ENCODE data around the gene ZNF555. TPM values are rescaled to one million over a fixed set of nuclear protein-coding genes. Genes with fewer than 3 reads are reported as not detected.

ZNF555 gene
- total RNA-seq, 1 experiment from 2014 or later: 0.84 TPM

GRCh38 chr19:2877398-2878331 is 36.4 kb downstream of the ZNF555 start:
- ATAC-seq (no peak), DNase-seq (no peak)
- no TSS peak for BruUV-seq (replicated peaks)
- no peak overlapping the region for H3K9ac ChIP-seq (ENCODE audit: low read length)
- H3K4me1 ChIP-seq (ENCODE audit: insufficient read depth, low read length): no peaks in the 10 kb centered on the region
- POLR2A ChIA-PET (ENCODE audit: unreplicated experiment): no interaction called here
- no peak overlapping the region for H3K27ac ChIP-seq (ENCODE audit: low read length)
- no peak overlapping the region for H3K4me2 ChIP-seq (ENCODE audit: low read length)
- H3F3A ChIP-seq (ENCODE audit: low read length, unreplicated experiment): no peaks in the 10 kb centered on the region
- CTCF ChIA-PET: no interaction called here
- peaks cover 12% of the 10 kb centered on the region for H3K9me3 ChIP-seq (ENCODE audit: low read length)
- no peaks in the 10 kb centered on the region for H3K36me3 ChIP-seq (ENCODE audit: low read depth, low read length)
- H3K4me3 ChIP-seq (ENCODE audit: low read length): no peak overlapping the region
- intact Hi-C loops (cut with micrococcal nuclease): no loop called here
- H2AFZ ChIP-seq (ENCODE audit: low read length): no peak overlapping the region
- no peaks in the 10 kb centered on the region for H3K27me3 ChIP-seq (ENCODE audit: low read length)
- no peaks in the 10 kb centered on the region for H3K79me2 ChIP-seq (ENCODE audit: low read length)
- no peaks in the 10 kb centered on the region for H3K9me2 ChIP-seq (replicated peaks; ENCODE audit: low read length)
- TF ChIP-seq EZH2 (IDR thresholded peaks at IDR 0.05; ENCODE audit: low read length, unreplicated experiment) (no peak), CTCF (conservative IDR thresholded peaks at IDR 0.05; ENCODE audit: low read depth, low read length) (no peak), EZH2phosphoT487 (IDR thresholded peaks at IDR 0.05; ENCODE audit: borderline replicate concordance, low read length) (no peak)
- H4K20me1 ChIP-seq (ENCODE audit: low read length): no peaks in the 10 kb centered on the region

GRCh38 chr19:2883686-2884439 is 42.6 kb downstream of the ZNF555 start:
- no peak overlapping the region for H2AFZ ChIP-seq (ENCODE audit: low read length)
- intact Hi-C loops (cut with micrococcal nuclease): no loop called here
- TF ChIP-seq CTCF (conservative IDR thresholded peaks at IDR 0.05; ENCODE audit: low read depth, low read length): no peak
- TF ChIP-seq EZH2 (IDR thresholded peaks at IDR 0.05; ENCODE audit: low read length, unreplicated experiment): no peak
- TF ChIP-seq EZH2phosphoT487 (IDR thresholded peaks at IDR 0.05; ENCODE audit: borderline replicate concordance, low read length): no peak
- no peak for ATAC-seq
- no peak overlapping the region for H3K27ac ChIP-seq (ENCODE audit: low read length)
- H3K9me3 ChIP-seq (ENCODE audit: low read length): 0 out of 2 replicates have a peak, but pooled peaks cover 3% of the 10 kb centered on the region
- H3K4me2 ChIP-seq (ENCODE audit: low read length): no peak overlapping the region
- DNase-seq: no peak
- no peak overlapping the region for H3K4me3 ChIP-seq (ENCODE audit: low read length)
- ChIA-PET CTCF (no interaction called here), POLR2A (ENCODE audit: unreplicated experiment) (no interaction called here)
- no peak overlapping the region for H3K9ac ChIP-seq (ENCODE audit: low read length)
- H3K27me3 ChIP-seq (ENCODE audit: low read length): no peaks in the 10 kb centered on the region
- no peaks in the 10 kb centered on the region for H4K20me1 ChIP-seq (ENCODE audit: low read length)
- no peaks in the 10 kb centered on the region for H3F3A ChIP-seq (ENCODE audit: low read length, unreplicated experiment)
- H3K79me2 ChIP-seq (ENCODE audit: low read length): no peaks in the 10 kb centered on the region
- H3K4me1 ChIP-seq (ENCODE audit: insufficient read depth, low read length): peaks cover 5% of the 10 kb centered on the region; the same call in 1 of the 2 replicates
- no peaks in the 10 kb centered on the region for H3K36me3 ChIP-seq (ENCODE audit: low read depth, low read length)
- no TSS peak for BruUV-seq (replicated peaks)
- H3K9me2 ChIP-seq (replicated peaks; ENCODE audit: low read length): no peaks in the 10 kb centered on the region
